ENCODE data around the gene NAA25. TPM values are rescaled to one million over a fixed set of nuclear protein-coding genes. Genes with fewer than 3 reads are reported as not detected.

Gene NAA25
- total and polyA plus RNA-seq, 5 donors from 2014 or later: 8.0 to 27.9 (median 14.8) TPM

- Histone ChIP-seq H3K27ac (ENCODE audit: insufficient read depth, low read length, poor library complexity, severe bottlenecking) (peak within 1 kb of the TSS; percentile 83), H3K4me1 (ENCODE audit: control insufficient read depth, insufficient read depth, low read length, poor library complexity, severe bottlenecking) (peaks cover 51% of the 10 kb centered on the region)
Measured at GRCh38 chr12:112125250-112125999, 16.8 kb upstream of the NAA25 start, which contains the start of gene TRAFD1. TSS of gene TRAFD1 (plus strand) at chr12:112125560. CDS start at chr12:112130523, 4,963 bp downstream.

GRCh38 chr12:112124918-112125249 is 16.3 kb upstream of the NAA25 start:
- no peaks in the 10 kb centered on the region for H3K9me3 Mint-ChIP-seq
- peak overlapping the region in 3 of 4 donors; percentile 81 to 100 (median 96) for H3K4me3 Mint-ChIP-seq
- DNase-seq (no peak), ATAC-seq (ENCODE audit: low read depth in 2 of 2) (no peak)
- H3K36me3 Mint-ChIP-seq: no peaks in the 10 kb centered on the region
- H3K4me1 ChIP-seq (ENCODE audit: control insufficient read depth, insufficient read depth, low read length, poor library complexity, severe bottlenecking): peaks cover 46% of the 10 kb centered on the region
- peak overlapping the region in 1 of 3 donors; percentile 37 for H3K27ac Mint-ChIP-seq
- H3K27me3 ChIP-seq (ENCODE audit: control insufficient read depth, insufficient read depth, low read length): no peaks in the 10 kb centered on the region
- peaks cover 16% of the 10 kb centered on the region for H3K27me3 Mint-ChIP-seq
- H3K27ac ChIP-seq (ENCODE audit: insufficient read depth, low read length, poor library complexity, severe bottlenecking): no peak overlapping the region
- H3K9me3 ChIP-seq (ENCODE audit: control insufficient read depth in 2 of 2, low read length in 2 of 2): no peaks in the 10 kb centered on the region
- peaks cover 11 to 45% (median 30%) of the 10 kb centered on the region in 4 donors for H3K4me1 Mint-ChIP-seq
- peak overlapping the region; percentile 57 for H3K4me3 ChIP-seq (ENCODE audit: low read depth, low read length)
- H3K36me3 ChIP-seq (ENCODE audit: control insufficient read depth, insufficient read depth, low read length): no peaks in the 10 kb centered on the region

More at GRCh38 chr12:112125250-112125999, 16.8 kb upstream of the NAA25 start, which contains the start of gene TRAFD1:
- ATAC-seq (ENCODE audit: low read depth in 2 of 2) (peak; percentile 99 to 100), DNase-seq (peak; percentile 97 to 99 (median 99))
- peak within 1 kb of the TSS; percentile 37 to 91 (median 86) for H3K27ac Mint-ChIP-seq
- Histone ChIP-seq H3K36me3 (ENCODE audit: control insufficient read depth, insufficient read depth, low read length) (no peaks in the 10 kb centered on the region), H3K4me3 (ENCODE audit: low read depth, low read length) (peak within 1 kb of the TSS; percentile 90), H3K9me3 (ENCODE audit: control insufficient read depth in 2 of 2, low read length in 2 of 2) (no peaks in the 10 kb centered on the region), H3K27me3 (ENCODE audit: control insufficient read depth, insufficient read depth, low read length) (no peaks in the 10 kb centered on the region)
- H3K4me1 Mint-ChIP-seq: peaks cover 11 to 49% (median 32%) of the 10 kb centered on the region in 4 donors
- H3K4me3 Mint-ChIP-seq: peak within 1 kb of the TSS; percentile 81 to 100 (median 92)
- peaks cover 15% of the 10 kb centered on the region for H3K27me3 Mint-ChIP-seq
- H3K9me3 Mint-ChIP-seq: no peaks in the 10 kb centered on the region
- H3K36me3 Mint-ChIP-seq: no peaks in the 10 kb centered on the region

GRCh38 chr12:112122823-112123690 is 14.5 kb upstream of the NAA25 start:
- no peak for DNase-seq
- Mint-ChIP-seq H3K27me3 (peaks cover 16% of the 10 kb centered on the region), H3K36me3 (no peaks in the 10 kb centered on the region), H3K9me3 (no peaks in the 10 kb centered on the region), H3K27ac (no peak overlapping the region), H3K4me3 (peak overlapping the region in 1 of 4 donors; percentile 38), H3K4me1 (peaks cover 8 to 26% (median 20%) of the 10 kb centered on the region in 4 donors)
- ATAC-seq (ENCODE audit: low read depth in 2 of 2): no peak
- Histone ChIP-seq H3K4me3 (ENCODE audit: low read depth, low read length) (no peak overlapping the region), H3K4me1 (ENCODE audit: control insufficient read depth, insufficient read depth, low read length, poor library complexity, severe bottlenecking) (peaks cover 28% of the 10 kb centered on the region), H3K27me3 (ENCODE audit: control insufficient read depth, insufficient read depth, low read length) (no peaks in the 10 kb centered on the region), H3K36me3 (ENCODE audit: control insufficient read depth, insufficient read depth, low read length) (no peaks in the 10 kb centered on the region), H3K9me3 (ENCODE audit: control insufficient read depth in 2 of 2, low read length in 2 of 2) (no peaks in the 10 kb centered on the region), H3K27ac (ENCODE audit: insufficient read depth, low read length, poor library complexity, severe bottlenecking) (no peak overlapping the region)

GRCh38 chr12:112121780-112122565 is 13.4 kb upstream of the NAA25 start:
- Histone ChIP-seq H3K36me3 (ENCODE audit: control insufficient read depth, insufficient read depth, low read length) (no peaks in the 10 kb centered on the region), H3K27ac (ENCODE audit: insufficient read depth, low read length, poor library complexity, severe bottlenecking) (no peak overlapping the region), H3K4me1 (ENCODE audit: control insufficient read depth, insufficient read depth, low read length, poor library complexity, severe bottlenecking) (peaks cover 18% of the 10 kb centered on the region), H3K4me3 (ENCODE audit: low read depth, low read length) (no peak overlapping the region), H3K9me3 (ENCODE audit: control insufficient read depth in 2 of 2, low read length in 2 of 2) (no peaks in the 10 kb centered on the region), H3K27me3 (ENCODE audit: control insufficient read depth, insufficient read depth, low read length) (no peaks in the 10 kb centered on the region)
- ATAC-seq (ENCODE audit: low read depth in 2 of 2): no peak
- Mint-ChIP-seq H3K9me3 (no peaks in the 10 kb centered on the region), H3K27me3 (peaks cover 16% of the 10 kb centered on the region), H3K36me3 (no peaks in the 10 kb centered on the region), H3K27ac (no peak overlapping the region), H3K4me3 (no peak overlapping the region), H3K4me1 (peaks cover 4 to 20% (median 13%) of the 10 kb centered on the region in 4 donors)
- DNase-seq: no peak

GRCh38 chr12:112117685-112118084 is 9.1 kb upstream of the NAA25 start:
- Histone ChIP-seq H3K27ac (ENCODE audit: insufficient read depth, low read length, poor library complexity, severe bottlenecking) (no peak overlapping the region), H3K36me3 (ENCODE audit: control insufficient read depth, insufficient read depth, low read length) (no peaks in the 10 kb centered on the region), H3K27me3 (ENCODE audit: control insufficient read depth, insufficient read depth, low read length) (no peaks in the 10 kb centered on the region), H3K4me1 (ENCODE audit: control insufficient read depth, insufficient read depth, low read length, poor library complexity, severe bottlenecking) (peaks cover 8% of the 10 kb centered on the region), H3K9me3 (ENCODE audit: control insufficient read depth in 2 of 2, low read length in 2 of 2) (no peaks in the 10 kb centered on the region), H3K4me3 (ENCODE audit: low read depth, low read length) (no peak overlapping the region)
- H3K36me3 Mint-ChIP-seq: no peaks in the 10 kb centered on the region
- ATAC-seq (ENCODE audit: low read depth in 2 of 2) (no peak), DNase-seq (no peak)
- H3K27me3 Mint-ChIP-seq: peaks cover 8% of the 10 kb centered on the region
- peaks cover 0 to 12% (median 7%) of the 10 kb centered on the region in 4 donors for H3K4me1 Mint-ChIP-seq
- H3K27ac Mint-ChIP-seq: no peak overlapping the region
- H3K4me3 Mint-ChIP-seq: no peak overlapping the region
- H3K9me3 Mint-ChIP-seq: no peaks in the 10 kb centered on the region

GRCh38 chr12:112116232-112117060 is 7.9 kb upstream of the NAA25 start:
- H3K9me3 ChIP-seq (ENCODE audit: control insufficient read depth in 2 of 2, low read length in 2 of 2): no peaks in the 10 kb centered on the region
- H3K4me3 ChIP-seq (ENCODE audit: low read depth, low read length): no peak overlapping the region
- ATAC-seq (ENCODE audit: low read depth in 2 of 2) (no peak), DNase-seq (peak in 1 of 3 donors; percentile 47)
- H3K9me3 Mint-ChIP-seq: no peaks in the 10 kb centered on the region
- H3K27ac ChIP-seq (ENCODE audit: insufficient read depth, low read length, poor library complexity, severe bottlenecking): no peak overlapping the region
- H3K27me3 ChIP-seq (ENCODE audit: control insufficient read depth, insufficient read depth, low read length): no peaks in the 10 kb centered on the region
- H3K4me1 ChIP-seq (ENCODE audit: control insufficient read depth, insufficient read depth, low read length, poor library complexity, severe bottlenecking): peaks cover 8% of the 10 kb centered on the region
- H3K4me1 Mint-ChIP-seq: peaks cover 0 to 12% (median 8%) of the 10 kb centered on the region in 4 donors
- H3K27ac Mint-ChIP-seq: peak overlapping the region in 1 of 3 donors; percentile 74
- H3K36me3 Mint-ChIP-seq: no peaks in the 10 kb centered on the region
- H3K27me3 Mint-ChIP-seq: peaks cover 7% of the 10 kb centered on the region
- peak overlapping the region in 3 of 4 donors; percentile 51 to 64 (median 53) for H3K4me3 Mint-ChIP-seq
- no peaks in the 10 kb centered on the region for H3K36me3 ChIP-seq (ENCODE audit: control insufficient read depth, insufficient read depth, low read length)

Data from CD4-positive, CD25-positive, alpha-beta regulatory T cell (primary cell).